Osteocyte (in vitro differentiated cells): ENCODE data around the gene PLA2G4D. TPM values are rescaled to one million over a fixed set of nuclear protein-coding genes. Genes with fewer than 3 reads are reported as not detected.

Experiments
- DNase-seq: peaks from one replicate; pipeline ENCODE4 v3.0.0; 2021; ENCODE audit warnings: mixed read lengths; ENCODE audit not compliant: unreplicated experiment; ENCODE audit errors: extremely low spot score
- H3K27ac Mint-ChIP-seq: one replicate; pipeline ENCODE4 v1.8.0; 2021; ENCODE audit warnings: mild to moderate bottlenecking, mixed read lengths; ENCODE audit not compliant: unreplicated experiment
- H3K27me3 Mint-ChIP-seq: one replicate; pipeline ENCODE4 v1.8.0; 2021; ENCODE audit warnings: mixed read lengths; ENCODE audit not compliant: unreplicated experiment
- H3K36me3 Mint-ChIP-seq: one replicate; pipeline ENCODE4 v1.8.0; 2021; ENCODE audit warnings: mixed read lengths; ENCODE audit not compliant: unreplicated experiment
- H3K4me1 Mint-ChIP-seq: one replicate; pipeline ENCODE4 v1.8.0; 2021; ENCODE audit warnings: mixed read lengths; ENCODE audit not compliant: unreplicated experiment
- H3K4me3 Mint-ChIP-seq: one replicate; pipeline ENCODE4 v1.8.0; 2021; ENCODE audit warnings: mild to moderate bottlenecking, moderate library complexity, mixed read lengths; ENCODE audit not compliant: unreplicated experiment
- H3K9me3 Mint-ChIP-seq: one replicate; pipeline ENCODE4 v1.8.0; 2021; ENCODE audit warnings: mixed read lengths; ENCODE audit not compliant: unreplicated experiment
- CTCF ChIP-seq: fragments of 200-600 bp; sonication (generic); IDR thresholded peaks from 2 replicates; pipeline ENCODE4 v1.5.0; 2021; ENCODE audit warnings: antibody characterized with exemption, mild to moderate bottlenecking, moderate library complexity
- total RNA-seq: library from RNA; stranded (reverse); gene quantifications from 2 replicates; pipeline ENCODE4 v1.2.1, GENCODE V29; 2021

PLA2G4D gene
- total RNA-seq, 1 donor from 2014 or later: not detected

- TF ChIP-seq CTCF: no peak
- DNase-seq: no peak
- Mint-ChIP-seq H3K9me3 (no peaks in the 10 kb centered on the region), H3K4me1 (no peaks in the 10 kb centered on the region), H3K27me3 (peaks cover 21% of the 10 kb centered on the region), H3K4me3 (no peak overlapping the region), H3K27ac (no peak overlapping the region), H3K36me3 (no peaks in the 10 kb centered on the region)
Observed at GRCh38 chr15:42090781-42091180, 3.6 kb downstream of the PLA2G4D start.

GRCh38 chr15:42090370-42090769 is 4.0 kb downstream of the PLA2G4D start:
- Mint-ChIP-seq H3K27ac (no peak overlapping the region), H3K4me1 (no peaks in the 10 kb centered on the region), H3K36me3 (no peaks in the 10 kb centered on the region), H3K9me3 (no peaks in the 10 kb centered on the region), H3K27me3 (peaks cover 22% of the 10 kb centered on the region), H3K4me3 (no peak overlapping the region)
- DNase-seq: no peak
- TF ChIP-seq CTCF: no peak

GRCh38 chr15:42089942-42090341 is 4.4 kb downstream of the PLA2G4D start:
- H3K4me3 Mint-ChIP-seq: no peak overlapping the region

GRCh38 chr15:42088801-42089640 is 5.3 kb downstream of the PLA2G4D start:
- TF ChIP-seq CTCF: no peak
- no peak for DNase-seq
- Mint-ChIP-seq H3K36me3 (no peaks in the 10 kb centered on the region), H3K4me3 (no peak overlapping the region), H3K27ac (no peak overlapping the region), H3K27me3 (peaks cover 29% of the 10 kb centered on the region), H3K9me3 (no peaks in the 10 kb centered on the region), H3K4me1 (peaks cover 7% of the 10 kb centered on the region)

More at GRCh38 chr15:42089942-42090341, 4.4 kb downstream of the PLA2G4D start:
- no peak for DNase-seq
- TF ChIP-seq CTCF: no peak
- Mint-ChIP-seq H3K27me3 (peaks cover 27% of the 10 kb centered on the region), H3K9me3 (no peaks in the 10 kb centered on the region), H3K4me1 (no peaks in the 10 kb centered on the region), H3K27ac (no peak overlapping the region), H3K36me3 (no peaks in the 10 kb centered on the region)

GRCh38 chr15:42087926-42088800 is 6.2 kb downstream of the PLA2G4D start:
- no peak overlapping the region for H3K27ac Mint-ChIP-seq
- H3K36me3 Mint-ChIP-seq: no peaks in the 10 kb centered on the region
- no peak for DNase-seq
- peaks cover 7% of the 10 kb centered on the region for H3K4me1 Mint-ChIP-seq
- TF ChIP-seq CTCF: no peak
- H3K9me3 Mint-ChIP-seq: no peaks in the 10 kb centered on the region
- H3K27me3 Mint-ChIP-seq: peaks cover 29% of the 10 kb centered on the region
- H3K4me3 Mint-ChIP-seq: no peak overlapping the region
